AG09309 (cell line): Measurements from ENCODE around the gene F3.

Source experiments
- DNase-seq: peaks from one replicate; pipeline ENCODE4 v3.0.0-alpha.2; 2010; ENCODE audit warnings: low read depth
- H3K4me3 ChIP-seq: 2 replicates; pipeline ENCODE4 v1.5.1; 2011; ENCODE audit warnings: mild to moderate bottlenecking, low read depth, low read length, moderate library complexity; ENCODE audit not compliant: control insufficient read depth
- CTCF ChIP-seq: IDR thresholded peaks from 2 replicates; pipeline ENCODE4 v1.5.1; 2011; ENCODE audit warnings: mild to moderate bottlenecking, low read depth, low read length, inconsistent platforms; ENCODE audit not compliant: insufficient read depth, control insufficient read depth; ENCODE audit errors: missing control alignments

The F3 gene

GRCh38 chr1:94527447-94528031 is 14.0 kb downstream of the F3 start:
- no peak for DNase-seq
- TF ChIP-seq CTCF, result no peak
- H3K4me3 ChIP-seq, result no peak overlapping the region

- no peak for DNase-seq
- no peak overlapping the region for H3K4me3 ChIP-seq
- no peak for TF ChIP-seq CTCF
Measured at GRCh38 chr1:94526152-94526980, 15.2 kb downstream of the F3 start.

GRCh38 chr1:94524531-94524930 is 17.0 kb downstream of the F3 start:
- DNase-seq, result no peak
- H3K4me3 ChIP-seq, result no peak overlapping the region
- no peak for TF ChIP-seq CTCF

- H3K4me3 ChIP-seq, result no peak overlapping the region
- peak; percentile 40 for DNase-seq
- peak; percentile 63 for TF ChIP-seq CTCF
Measured at GRCh38 chr1:94522304-94522703, 19.3 kb downstream of the F3 start.

- DNase-seq, result no peak
- no peak overlapping the region for H3K4me3 ChIP-seq
- no peak for TF ChIP-seq CTCF
Measured at GRCh38 chr1:94519351-94519750, 22.2 kb downstream of the F3 start.

- TF ChIP-seq CTCF, result no peak
- no peak overlapping the region for H3K4me3 ChIP-seq
- no peak for DNase-seq
Measured at GRCh38 chr1:94515296-94515947, 26.1 kb downstream of the F3 start.
